NCI-H526 (cell line): Measurements from ENCODE around the gene BHLHE23.

ENCODE experiments used
- DNase-seq, 2 experiments: peaks; one replicate each; lab custom pipeline; 2025; lab: John Stamatoyannopoulos, UW

BHLHE23 gene

DNA sequence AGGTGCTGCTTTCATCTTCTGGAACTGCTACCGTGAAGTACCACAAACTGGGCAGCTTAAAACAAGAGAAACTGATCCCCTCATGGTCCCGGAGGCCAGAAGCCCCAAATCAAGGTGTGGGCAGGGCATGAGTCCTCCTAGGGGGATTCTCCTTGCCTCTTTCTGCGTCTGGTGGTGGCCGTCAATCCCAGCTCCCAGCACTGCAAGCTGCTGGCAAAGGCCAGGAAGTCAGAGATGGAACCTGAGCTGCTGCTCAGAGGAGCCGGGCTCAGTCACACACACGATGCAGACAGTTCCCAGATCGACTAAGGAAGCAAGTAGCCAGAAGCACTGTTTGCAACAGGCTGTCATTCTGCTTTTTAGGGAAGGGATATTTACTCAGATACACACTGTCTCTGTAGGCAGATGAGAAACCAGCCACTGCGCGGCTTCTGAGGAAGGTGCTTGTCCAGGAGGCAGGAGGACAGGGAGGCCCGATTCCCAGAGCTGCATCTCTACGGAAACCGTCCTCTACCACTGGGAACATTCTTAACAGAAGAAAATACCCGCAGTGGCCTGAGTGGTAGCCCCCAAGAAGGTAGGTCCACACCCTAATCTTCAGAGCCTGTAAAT, 15.5 kb downstream of the BHLHE23 start:
- DNase-seq, result no peak

DNA sequence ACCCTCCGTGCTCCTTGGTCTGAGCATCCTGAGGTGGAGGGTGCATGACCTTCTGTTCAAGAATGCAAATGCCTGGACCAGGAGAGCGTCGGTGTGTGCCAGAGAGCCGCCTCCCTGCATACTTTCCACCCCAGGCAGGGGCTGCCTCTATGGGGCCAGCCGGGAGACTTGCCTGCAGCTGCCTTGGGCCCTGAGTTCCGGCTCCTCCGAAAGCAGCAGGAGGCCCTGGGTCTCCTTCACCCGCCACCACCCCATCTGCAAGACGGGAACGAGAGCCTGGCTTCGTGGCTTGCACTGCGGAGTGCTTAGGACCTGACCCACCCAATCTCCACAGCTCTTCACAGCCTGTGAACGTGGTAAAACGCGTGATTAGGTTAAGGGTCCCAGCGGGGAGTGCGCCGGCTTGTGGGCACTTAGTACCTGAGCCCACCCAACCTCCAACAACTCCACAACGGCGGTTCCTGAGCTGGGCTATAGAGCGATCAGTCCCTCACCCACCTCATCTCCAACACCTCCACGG, 16.4 kb downstream of the BHLHE23 start:
- no peak for DNase-seq

DNA sequence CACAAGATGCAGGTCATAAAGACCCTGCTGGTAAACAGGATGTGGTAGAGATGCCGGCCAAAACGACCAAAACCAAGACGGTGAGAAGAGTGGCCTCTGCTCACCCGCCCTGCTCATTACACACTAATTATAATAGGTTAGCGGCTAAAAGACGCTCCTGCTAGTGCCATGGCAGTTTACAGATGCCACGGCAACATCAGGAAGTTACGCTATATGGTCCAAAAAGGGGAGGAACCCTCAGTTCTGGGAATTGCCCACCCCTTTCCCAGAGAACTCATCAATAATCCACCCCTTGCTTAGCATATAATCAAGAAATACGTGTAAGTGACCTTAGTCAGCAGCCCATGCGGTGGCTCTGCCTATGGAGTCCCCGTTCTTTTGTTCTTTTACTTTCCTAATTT, 17.6 kb downstream of the BHLHE23 start:
- no peak for DNase-seq

DNA sequence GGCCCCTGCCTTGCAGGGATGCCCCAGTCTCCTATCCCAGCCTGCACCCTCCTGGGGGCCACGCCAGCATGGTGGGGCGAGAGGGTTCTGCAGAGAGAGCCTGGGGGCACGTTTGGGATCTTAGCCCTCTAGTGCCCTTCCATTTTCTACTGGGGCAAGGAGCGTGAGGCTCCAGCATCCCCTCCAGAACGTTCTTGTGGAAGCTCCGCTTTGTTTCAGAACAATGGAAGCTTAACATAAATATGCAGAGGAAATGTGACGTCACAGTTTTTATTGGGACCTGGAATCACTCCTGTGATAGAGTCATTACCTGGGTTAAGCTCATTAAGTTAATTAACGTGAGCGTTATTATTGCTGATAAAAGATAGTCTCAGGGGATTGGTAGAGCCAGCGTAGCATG, 19.6 kb downstream of the BHLHE23 start:
- DNase-seq, result no peak

DNA sequence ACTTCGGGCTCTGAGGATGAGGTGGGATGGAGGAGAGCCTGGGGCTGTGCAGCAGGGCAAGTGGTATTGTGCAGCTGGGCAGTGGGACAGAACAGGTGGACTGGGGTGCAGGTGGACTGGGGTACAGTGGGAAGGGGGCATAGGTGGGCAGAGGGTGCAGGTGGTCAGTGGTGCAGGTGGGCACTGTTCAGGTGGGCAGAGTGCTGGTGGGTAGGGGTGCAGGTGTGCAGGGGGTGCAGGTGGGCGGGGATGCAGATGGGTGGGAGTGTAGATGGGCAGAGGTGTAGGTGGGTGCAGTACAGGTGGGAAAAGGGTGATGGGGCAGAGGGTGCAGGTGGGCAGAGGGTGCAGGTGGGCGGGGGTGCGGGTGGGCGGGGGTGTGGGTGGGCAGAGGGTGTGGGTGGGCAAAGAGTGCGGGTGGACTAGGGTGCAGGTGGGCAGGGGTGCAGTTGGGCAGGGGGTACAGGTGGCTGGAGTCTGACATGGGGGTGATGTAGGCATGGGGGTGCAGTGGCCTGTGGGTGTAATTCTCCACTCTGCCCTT, 20.4 kb downstream of the BHLHE23 start:
- no peak for DNase-seq

DNA sequence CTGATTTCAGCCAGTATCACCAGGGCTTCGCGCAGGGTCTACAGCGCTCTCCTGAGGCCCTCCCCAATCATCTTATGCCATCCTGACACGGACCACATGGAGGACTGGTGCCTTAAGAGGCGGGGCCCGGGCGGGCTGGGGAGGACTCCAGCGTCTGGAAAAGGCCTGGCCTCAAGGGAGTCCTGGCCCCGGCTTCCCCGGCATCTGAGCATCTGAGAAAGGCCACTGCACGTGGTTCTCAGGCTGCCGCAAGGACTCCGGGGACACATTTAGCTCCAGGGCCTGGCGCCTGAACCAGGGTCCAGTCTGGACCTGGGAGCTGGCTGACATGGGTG, 21.4 kb downstream of the BHLHE23 start:
- DNase-seq, result no peak

DNA sequence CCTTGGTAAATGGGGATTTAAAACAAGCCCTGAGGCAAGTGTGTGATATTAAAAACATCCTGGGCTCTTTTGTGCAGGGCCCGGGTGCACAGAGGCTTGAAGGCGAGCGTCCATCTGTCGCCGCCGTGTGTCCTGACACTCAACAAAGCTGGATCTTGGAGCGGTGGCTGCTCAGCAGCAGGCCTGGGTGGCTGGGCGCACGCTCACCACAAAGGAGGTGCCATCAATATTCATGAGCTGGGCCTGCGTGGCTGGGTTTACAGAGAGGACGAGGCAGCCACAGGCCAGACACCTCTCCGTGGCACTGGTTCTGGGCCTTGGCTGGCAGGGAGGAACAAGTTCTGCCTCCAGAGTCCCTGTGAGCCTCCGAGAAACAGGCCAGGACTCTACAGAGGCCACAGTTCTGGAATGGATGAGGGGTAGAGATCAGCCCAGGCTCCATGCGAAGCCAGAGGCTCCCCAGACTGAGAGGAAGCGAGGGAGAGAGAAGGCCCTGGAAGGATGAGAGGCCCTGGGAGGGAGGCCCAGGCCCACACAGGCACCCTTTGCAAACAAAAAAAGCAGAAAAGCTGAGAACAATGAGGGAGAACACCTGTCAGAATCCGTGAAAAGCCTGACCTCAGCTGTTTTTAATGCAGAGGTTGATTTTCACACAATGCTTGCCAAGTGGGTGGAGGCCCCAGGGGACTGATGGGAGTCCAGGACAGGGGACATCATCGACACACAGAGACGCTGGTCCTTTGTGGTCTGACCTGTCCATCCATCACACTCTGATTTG, 21.9 kb downstream of the BHLHE23 start:
- DNase-seq, result peak in 1 of 2 experiments; percentile 72

DNA sequence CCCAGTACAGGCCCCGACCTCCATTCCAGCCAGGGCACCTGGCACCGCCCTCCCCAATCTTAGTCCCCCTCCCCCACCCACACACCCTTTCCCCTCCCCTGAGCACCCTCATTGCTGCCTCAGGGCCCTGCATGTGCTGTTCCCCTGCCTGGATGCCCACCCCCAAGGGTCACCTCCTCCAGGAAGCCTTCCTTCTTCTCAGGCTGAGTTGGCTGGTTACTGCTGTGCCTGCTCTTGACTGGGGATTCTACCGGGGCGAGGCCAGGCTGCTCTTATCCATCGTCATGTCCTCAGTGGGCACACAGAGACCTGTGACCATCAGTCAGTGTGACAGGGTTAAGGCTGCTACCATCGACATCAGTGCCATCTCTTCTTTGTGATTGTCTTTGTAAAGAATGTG, 23.6 kb downstream of the BHLHE23 start:
- no peak for DNase-seq

DNA sequence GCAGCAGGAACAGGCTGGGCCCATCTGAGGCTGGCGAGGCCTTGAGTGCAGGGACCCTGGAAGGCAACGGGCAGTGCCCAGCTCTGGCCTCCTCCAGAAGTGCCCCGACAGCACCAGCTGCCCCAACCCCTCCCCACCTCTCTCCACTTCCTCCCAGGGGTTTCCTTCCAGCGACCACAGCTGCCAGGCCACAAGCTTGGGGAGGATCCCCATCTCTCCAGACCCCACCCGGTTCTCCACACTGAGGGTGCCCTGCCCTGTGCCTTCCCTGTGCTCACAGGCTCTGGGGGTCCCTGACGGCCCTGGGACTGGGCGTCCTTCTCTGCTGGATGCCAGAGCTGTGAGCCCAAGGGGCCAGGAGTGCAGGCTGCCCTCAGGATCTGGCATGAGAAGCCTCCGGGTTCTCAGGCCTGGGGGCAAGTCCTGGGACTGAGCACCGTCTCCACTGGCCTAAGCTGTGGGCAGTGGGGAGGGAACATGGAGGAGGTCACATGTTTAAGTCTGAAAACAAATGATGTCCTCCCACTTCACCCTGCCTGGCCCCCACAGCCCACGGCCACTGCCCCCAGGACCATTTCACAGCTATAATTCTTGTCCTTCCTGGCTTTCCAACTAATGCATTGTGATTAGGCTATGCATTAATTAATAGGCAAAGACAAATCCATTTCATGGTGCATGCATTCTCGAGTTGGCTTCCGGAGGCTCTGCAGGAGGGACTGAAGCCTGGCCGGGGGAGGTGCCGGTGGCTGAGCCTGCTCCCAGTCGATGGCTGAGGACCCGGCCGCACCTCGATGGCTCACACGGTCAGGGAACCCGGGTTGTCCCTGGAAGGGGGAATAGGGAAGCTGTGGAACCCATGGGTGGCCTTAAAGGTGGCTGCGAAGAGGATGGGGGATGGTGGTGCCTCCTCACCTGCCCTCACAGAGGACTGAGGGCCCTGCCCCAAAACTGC, 24.4 kb downstream of the BHLHE23 start:
- DNase-seq, result no peak

DNA sequence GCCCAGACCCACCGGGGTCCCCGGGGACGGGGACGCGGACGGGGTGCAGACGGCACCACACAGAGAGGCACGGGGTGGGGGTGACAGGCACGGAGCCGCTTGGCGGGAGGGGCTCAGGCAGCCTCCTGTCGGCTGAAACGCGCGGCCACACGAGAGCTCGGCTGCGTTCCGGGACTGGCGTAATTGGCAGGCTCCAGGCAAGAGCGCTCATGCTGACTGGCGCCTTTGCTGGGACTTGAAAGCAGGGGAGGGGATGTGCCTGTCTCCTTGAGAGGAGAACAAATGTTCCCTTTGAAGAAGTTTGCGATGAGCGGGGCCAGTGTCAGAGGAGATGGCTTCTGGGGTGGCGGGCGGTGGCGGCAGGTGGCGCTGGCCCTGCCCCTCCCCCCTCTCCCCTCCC, 25.8 kb downstream of the BHLHE23 start:
- peak; percentile 36 to 79 for DNase-seq

DNA sequence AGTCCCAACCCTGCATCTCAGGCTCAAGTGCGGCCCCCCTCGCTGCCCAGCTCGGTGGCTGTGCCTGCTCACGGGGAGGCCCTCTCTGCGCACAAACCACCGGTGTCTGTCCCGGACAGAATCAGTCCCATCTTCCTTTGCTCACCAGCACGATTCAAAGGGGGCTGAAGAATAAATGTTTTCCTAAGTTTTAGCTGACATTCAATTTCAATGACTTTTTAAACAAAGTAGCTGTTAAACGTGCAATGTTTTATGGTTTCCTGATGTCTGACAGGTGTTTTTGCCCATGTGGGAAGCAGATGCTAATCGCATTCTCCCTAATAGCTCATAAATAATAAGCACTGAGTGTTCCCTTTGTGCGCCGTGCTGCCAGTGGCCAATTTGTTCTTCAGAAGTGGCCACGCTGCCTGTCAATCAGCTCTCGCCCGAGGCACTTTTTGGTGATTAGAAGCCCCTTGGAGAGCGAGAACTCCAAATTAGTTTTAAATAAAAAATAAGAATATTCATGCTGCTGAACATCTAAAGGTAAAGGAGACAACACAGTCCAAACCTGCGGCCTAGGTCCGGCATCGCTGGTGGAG, 26.3 kb downstream of the BHLHE23 start:
- DNase-seq, result peak; percentile 37 to 60

DNA sequence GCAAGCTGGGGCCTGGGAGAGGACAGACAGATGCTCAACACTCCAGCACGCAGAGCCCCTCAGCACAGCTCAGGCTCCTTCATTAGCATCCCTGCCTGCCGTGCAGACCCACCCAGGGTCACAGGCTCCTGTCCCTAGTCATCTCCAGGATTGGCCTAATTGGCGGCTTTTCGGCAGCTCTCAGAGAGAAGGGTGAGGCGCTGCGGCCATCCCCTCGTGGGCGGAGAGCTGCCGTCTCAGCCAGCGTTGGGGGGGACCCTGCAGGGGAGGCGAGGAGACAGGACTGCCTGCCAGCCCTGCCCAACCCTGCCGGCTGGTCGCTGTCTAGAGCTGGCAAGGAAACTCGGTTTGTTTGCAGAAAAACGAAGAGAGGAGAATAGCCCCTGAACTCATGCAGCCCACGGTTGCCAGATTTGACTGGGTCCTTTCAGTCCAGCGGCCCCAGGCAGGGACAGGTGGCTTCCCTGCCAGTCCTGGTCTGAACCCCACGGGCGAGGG, 26.8 kb downstream of the BHLHE23 start:
- DNase-seq, result peak in 1 of 2 experiments; percentile 52

DNA sequence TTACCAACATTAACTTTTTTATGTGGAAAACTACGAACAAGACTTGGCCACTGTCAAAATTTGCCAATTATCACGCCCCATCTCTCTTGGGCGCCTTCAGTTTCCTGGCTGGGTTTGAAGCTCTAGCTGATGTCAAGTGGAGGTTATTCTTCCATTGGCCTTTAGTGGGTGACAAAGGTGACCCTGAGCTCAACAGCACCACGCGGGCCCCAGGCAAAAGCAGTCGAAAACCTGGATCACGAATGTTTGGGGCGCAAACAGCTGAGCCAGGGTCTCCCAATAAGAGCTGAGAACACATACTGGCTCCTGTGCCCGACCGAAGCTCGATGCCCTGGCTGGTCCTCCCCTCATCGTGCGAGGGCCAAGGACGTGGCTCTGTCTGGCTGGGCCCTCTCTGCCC, 27.5 kb downstream of the BHLHE23 start:
- no peak for DNase-seq

DNA sequence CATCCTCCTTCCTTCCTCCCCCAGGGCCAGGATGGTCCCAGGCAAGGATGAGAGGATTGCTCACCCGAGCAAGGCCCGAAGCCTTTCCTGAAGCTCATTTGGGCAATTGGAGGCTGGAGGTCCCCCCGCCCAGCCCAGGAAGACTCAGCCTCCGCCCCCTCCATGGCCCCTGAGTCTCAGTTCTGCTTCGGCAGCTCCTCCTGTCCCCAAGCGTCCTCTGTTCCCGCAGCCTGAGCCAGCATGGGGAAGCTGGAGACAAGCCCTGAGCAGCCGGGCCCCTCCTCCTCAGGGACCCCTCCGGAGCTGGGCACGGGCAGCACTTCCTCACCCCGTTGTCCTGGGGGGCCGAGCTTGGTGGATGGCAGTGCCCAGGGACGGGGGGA, 28.2 kb downstream of the BHLHE23 start:
- no peak for DNase-seq

DNA sequence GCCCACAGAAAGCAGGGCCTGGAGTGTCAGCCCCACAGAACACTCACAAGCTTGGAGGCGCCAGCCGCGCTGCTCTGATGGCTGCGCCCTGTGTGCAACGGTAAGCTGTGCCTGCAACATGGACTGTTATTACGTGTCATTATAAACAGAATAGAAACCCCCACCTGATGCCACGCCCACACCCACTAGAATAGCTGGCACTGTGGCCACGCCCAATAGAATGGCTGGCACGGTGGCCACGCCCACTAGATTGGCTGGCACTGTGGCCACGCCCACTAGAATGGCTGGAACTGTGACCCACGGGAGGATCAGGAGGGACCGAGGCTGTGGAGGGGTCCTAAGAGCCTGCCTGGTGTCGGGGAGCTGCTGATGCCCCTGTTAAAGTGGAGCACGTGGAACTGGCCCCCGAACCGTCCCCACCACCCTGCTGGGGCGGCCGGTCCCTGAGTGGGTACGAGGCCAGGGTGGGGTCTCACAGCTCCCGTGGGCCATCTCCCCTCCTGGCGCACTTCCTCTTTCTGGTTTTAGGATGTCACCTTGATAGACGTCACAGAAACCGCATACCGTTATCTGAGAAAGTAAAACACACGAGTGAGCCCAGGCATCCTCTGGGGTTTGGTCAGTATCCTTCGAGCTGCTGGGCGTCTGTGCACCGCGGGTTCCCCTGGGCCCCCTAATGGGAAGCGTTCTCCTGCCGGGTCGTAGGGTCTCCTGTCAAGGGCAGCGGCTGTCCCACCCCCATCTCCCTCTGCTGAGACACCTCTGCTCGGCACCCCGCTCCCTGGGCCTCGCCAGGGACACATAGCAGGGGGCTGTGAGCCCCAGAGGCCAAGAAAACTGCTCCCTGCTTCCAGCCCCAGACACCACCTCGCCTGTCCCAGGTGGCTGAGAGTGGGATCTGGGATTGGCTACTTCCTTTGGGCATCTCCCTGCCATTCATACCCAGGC, 28.9 kb downstream of the BHLHE23 start:
- DNase-seq, result peak; percentile 39 to 79

DNA sequence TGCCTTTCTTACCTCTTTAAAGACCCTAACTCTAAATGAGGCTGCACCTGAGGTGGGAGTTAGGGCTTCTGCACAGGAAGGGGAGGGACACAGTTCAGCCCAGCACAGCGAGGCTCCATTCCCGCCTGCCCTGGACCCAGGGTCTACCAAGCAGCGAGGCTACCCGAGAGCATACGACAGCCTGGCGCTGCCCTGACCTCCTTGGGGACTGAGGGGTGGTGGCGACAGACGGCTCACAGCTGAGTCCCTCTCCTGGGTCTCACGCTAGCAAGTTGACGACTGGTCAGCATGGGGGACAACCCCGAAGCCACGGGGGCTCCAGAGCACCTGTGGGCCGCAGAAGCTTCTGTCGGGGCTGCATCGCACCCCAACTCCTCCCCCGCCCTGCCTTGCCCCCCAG, 29.9 kb downstream of the BHLHE23 start:
- DNase-seq, result no peak

DNA sequence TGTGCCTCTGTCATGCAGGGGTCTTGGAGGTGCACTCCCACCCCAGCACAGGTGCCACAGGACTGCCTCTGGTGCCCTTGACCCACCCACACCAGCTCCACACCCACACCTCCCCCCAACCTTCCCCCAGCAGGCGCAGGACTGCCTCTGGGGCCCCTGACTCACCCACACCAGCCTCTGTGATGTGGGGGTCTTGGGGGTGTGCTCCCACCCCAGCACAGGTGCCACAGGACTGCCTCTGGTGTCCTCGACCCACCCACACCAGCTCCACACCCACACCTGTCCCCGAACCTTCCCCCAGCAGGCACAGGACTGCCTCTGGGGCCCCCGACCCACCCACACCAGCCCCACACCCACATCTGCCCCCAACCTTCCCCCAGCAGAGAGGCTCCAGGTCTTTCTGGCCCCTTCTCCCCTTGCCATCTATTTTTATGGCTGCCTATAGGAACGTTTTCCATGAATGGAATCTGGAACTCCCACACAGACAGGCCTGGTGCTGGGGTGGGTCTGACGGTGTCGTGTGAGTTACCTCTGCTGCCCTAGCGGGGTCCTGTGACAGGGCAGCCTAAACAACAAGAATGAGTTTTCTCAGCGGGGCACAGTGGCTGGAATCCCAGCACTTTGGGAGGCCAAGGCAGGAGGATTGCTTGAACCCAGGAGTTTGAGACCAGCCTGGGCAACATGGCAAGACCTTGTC, 30.8 kb downstream of the BHLHE23 start:
- no peak for DNase-seq

DNA sequence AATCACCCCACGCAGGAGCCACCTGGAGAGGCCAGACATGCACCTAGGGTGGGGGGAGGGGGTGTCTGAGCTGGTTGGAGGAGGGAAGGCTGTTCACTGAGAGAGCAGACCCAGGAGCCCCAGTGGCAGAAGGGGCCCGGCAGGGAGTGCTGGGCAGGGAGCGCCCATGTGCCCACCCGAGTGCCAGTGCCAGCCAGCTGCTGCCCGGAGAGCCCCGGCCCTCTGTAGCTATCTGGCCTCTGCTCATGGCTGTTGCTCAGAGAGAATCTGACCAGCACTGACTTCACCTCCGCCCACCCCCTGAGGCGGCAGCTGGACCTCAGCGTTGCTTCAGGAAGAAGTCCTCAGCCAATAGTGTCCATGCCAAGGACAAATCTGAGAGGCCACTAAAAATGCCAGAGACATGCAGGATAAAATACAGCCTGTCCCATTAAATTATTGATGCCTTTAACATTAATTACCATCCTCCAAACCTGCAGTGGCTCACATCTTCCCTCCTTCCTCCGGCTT, 31.5 kb downstream of the BHLHE23 start:
- DNase-seq, result no peak

DNA sequence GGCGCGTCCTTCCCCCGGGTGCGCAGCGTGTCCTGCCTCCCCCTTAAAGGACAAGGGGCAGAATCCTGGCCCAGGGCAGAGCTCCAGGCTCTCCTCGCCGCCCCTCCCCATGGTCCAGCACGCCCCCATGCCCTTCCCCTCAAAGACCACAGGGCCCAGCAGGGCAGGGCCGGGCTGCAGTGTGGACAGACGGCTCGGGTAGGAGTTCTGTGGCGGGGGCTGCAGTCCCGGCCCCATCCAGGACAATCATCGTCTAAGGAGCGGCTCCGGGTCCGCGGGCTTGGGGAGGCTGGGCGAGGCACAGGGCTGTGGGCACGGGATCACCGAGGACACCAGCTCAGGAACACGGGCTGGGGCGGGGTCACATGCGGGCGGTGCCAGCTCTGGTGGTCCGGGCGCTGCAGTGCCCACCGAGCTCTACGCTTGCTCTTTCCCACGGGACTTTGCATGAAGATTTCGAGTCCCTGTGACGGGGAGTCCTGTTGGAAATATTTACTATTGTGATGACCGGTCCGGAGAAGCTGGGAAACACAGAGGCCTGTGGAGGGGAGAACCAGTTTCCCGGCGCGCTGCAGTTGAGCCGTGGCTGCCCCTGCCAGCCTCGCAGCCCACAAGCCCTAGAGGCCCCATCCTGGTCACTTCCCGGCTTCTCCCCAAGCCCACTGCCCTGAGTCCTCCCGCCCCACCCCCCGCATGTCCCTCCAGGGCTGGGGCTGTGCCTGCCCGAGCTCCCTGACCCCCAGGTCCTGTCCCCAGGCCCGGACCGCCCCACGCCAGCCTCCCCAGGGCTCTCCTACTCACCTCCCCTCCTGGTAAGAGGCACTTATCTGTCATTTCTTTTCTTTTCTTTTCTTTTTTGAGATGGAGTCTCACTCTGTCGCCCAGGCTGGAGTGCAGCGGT, 33.7 kb downstream of the BHLHE23 start:
- DNase-seq, result no peak
